Astrocyte (in vitro differentiated cells and primary cell): Measurements from ENCODE around the gene TMEM200C. TPM values are rescaled to one million over a fixed set of nuclear protein-coding genes. Genes with fewer than 3 reads are reported as not detected.

ENCODE experiments used
- DNase-seq: peaks from one replicate; pipeline ENCODE4 v3.0.0-alpha.2; 2010; ENCODE audit warnings: low read depth
- FAIRE-seq: peaks from 2 replicates; lab custom pipeline; 2011; peaks lifted over from hg19 to GRCh38; lab: Jason Lieb, UNC
- H2AFZ ChIP-seq: 2 replicates; pipeline ENCODE4 v1.6.0; 2012; ENCODE audit warnings: low read depth, low read length, inconsistent platforms
- H3K27ac ChIP-seq: 2 replicates; pipeline ENCODE4 v1.5.1; 2011; ENCODE audit warnings: low read depth, low read length, inconsistent platforms
- H3K27me3 ChIP-seq: 2 replicates; pipeline ENCODE4 v1.6.0; 2011; ENCODE audit warnings: low read length, inconsistent platforms; ENCODE audit not compliant: insufficient read depth
- H3K36me3 ChIP-seq: 2 replicates; pipeline ENCODE4 v1.5.1; 2011; ENCODE audit warnings: low read length, inconsistent platforms; ENCODE audit not compliant: insufficient read depth
- H3K4me1 ChIP-seq: 2 replicates; pipeline ENCODE4 v1.5.1; 2011; ENCODE audit warnings: low read length, inconsistent platforms; ENCODE audit not compliant: insufficient read depth
- H3K4me2 ChIP-seq: 2 replicates; pipeline ENCODE4 v1.6.0; 2012; ENCODE audit warnings: low read length, inconsistent platforms
- H3K4me3 ChIP-seq: 2 replicates; pipeline ENCODE4 v1.5.1; 2011; ENCODE audit warnings: low read depth, mild to moderate bottlenecking, low read length, inconsistent platforms; ENCODE audit not compliant: insufficient read depth
- H3K79me2 ChIP-seq: 2 replicates; pipeline ENCODE4 v1.6.0; 2012; ENCODE audit warnings: mild to moderate bottlenecking, low read length, inconsistent platforms; ENCODE audit not compliant: insufficient read depth
- H3K9ac ChIP-seq: 2 replicates; pipeline ENCODE4 v1.6.0; 2012; ENCODE audit warnings: mild to moderate bottlenecking, low read length, inconsistent platforms
- H3K9me3 ChIP-seq: 2 replicates; pipeline ENCODE4 v1.5.1; 2012; ENCODE audit warnings: low read depth, mild to moderate bottlenecking, low read length, inconsistent platforms; ENCODE audit not compliant: insufficient read depth
- H4K20me1 ChIP-seq: 2 replicates; pipeline ENCODE4 v1.6.0; 2012; ENCODE audit warnings: low read length, inconsistent platforms; ENCODE audit not compliant: insufficient read depth
- H3K27ac Mint-ChIP-seq: one replicate; pipeline ENCODE4 v1.8.0; 2021; ENCODE audit warnings: mild to moderate bottlenecking, mixed read lengths; ENCODE audit not compliant: unreplicated experiment
- H3K27me3 Mint-ChIP-seq: one replicate; pipeline ENCODE4 v1.8.0; 2021; ENCODE audit warnings: low read depth, mixed read lengths; ENCODE audit not compliant: unreplicated experiment
- H3K36me3 Mint-ChIP-seq: one replicate; pipeline ENCODE4 v1.8.0; 2021; ENCODE audit warnings: low read depth, mixed read lengths; ENCODE audit not compliant: unreplicated experiment
- H3K4me1 Mint-ChIP-seq: one replicate; pipeline ENCODE4 v1.8.0; 2021; ENCODE audit warnings: low read depth, mixed read lengths; ENCODE audit not compliant: unreplicated experiment
- H3K4me3 Mint-ChIP-seq: one replicate; pipeline ENCODE4 v1.8.0; 2021; ENCODE audit warnings: mild to moderate bottlenecking, moderate library complexity, mixed read lengths; ENCODE audit not compliant: unreplicated experiment
- H3K9me3 Mint-ChIP-seq: one replicate; pipeline ENCODE4 v1.8.0; 2021; ENCODE audit warnings: mild to moderate bottlenecking, mixed read lengths; ENCODE audit not compliant: unreplicated experiment
- EZH2 ChIP-seq: IDR thresholded peaks from 2 replicates; pipeline ENCODE4 v1.6.1; 2012; ENCODE audit warnings: mild to moderate bottlenecking, low read length, inconsistent platforms; ENCODE audit not compliant: insufficient read depth
- total RNA-seq: library from RNA; stranded (reverse); gene quantifications from 2 replicates; pipeline ENCODE4 v1.2.1, GENCODE V29; 2021
- TF ChIP-seq, protein P1 (sequence below): IDR thresholded peaks from 2 replicates; pipeline ENCODE4 v1.5.1; 2011; ENCODE audit warnings: low read depth, mild to moderate bottlenecking, inconsistent platforms, low read length, moderate library complexity; ENCODE audit not compliant: insufficient read depth

Gene TMEM200C
- total RNA-seq, 1 donor from 2014 or later: 11.3 TPM

DNA sequence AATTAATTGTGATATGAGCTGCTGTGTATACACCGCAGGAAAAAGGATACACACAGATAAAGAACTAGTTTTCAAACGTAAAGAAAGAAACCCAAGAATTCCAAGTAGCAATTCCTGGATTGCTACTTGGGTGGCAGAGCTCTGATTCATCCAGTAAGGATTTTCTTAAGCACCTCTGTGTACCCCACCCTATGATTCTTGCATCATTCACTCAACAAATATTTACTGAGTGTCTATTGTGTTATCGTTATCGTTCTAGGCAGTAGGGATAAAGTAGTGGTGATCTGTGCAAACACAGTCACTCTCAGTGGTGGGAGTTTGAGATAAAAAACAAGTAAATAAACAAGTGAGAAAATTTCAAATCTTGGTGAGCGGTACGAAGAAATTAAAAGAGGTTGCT is 4.9 kb upstream of the TMEM200C start:
- Histone ChIP-seq H3K79me2 (no peaks in the 10 kb centered on the region), H4K20me1 (no peaks in the 10 kb centered on the region), H3K4me1 (peaks cover 5% of the 10 kb centered on the region), H3K9me3 (no peaks in the 10 kb centered on the region), H3K36me3 (no peaks in the 10 kb centered on the region), H3K9ac (no peak overlapping the region), H3K4me3 (no peak overlapping the region), H3K4me2 (peak overlapping the region; percentile 43), H3K27ac (no peak overlapping the region), H3K27me3 (no peaks in the 10 kb centered on the region), H2AFZ (no peak overlapping the region)
- Mint-ChIP-seq H3K27me3 (no peaks in the 10 kb centered on the region), H3K4me1 (peaks cover 24% of the 10 kb centered on the region), H3K36me3 (no peaks in the 10 kb centered on the region), H3K4me3 (no peak overlapping the region), H3K27ac (peak overlapping the region; percentile 88), H3K9me3 (no peaks in the 10 kb centered on the region)
- FAIRE-seq: no peak
- no peak for TF ChIP-seq EZH2
- TF ChIP-seq, protein P1, sequence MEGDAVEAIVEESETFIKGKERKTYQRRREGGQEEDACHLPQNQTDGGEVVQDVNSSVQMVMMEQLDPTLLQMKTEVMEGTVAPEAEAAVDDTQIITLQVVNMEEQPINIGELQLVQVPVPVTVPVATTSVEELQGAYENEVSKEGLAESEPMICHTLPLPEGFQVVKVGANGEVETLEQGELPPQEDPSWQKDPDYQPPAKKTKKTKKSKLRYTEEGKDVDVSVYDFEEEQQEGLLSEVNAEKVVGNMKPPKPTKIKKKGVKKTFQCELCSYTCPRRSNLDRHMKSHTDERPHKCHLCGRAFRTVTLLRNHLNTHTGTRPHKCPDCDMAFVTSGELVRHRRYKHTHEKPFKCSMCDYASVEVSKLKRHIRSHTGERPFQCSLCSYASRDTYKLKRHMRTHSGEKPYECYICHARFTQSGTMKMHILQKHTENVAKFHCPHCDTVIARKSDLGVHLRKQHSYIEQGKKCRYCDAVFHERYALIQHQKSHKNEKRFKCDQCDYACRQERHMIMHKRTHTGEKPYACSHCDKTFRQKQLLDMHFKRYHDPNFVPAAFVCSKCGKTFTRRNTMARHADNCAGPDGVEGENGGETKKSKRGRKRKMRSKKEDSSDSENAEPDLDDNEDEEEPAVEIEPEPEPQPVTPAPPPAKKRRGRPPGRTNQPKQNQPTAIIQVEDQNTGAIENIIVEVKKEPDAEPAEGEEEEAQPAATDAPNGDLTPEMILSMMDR: no peak
- DNase-seq: peak; percentile 86

DNA sequence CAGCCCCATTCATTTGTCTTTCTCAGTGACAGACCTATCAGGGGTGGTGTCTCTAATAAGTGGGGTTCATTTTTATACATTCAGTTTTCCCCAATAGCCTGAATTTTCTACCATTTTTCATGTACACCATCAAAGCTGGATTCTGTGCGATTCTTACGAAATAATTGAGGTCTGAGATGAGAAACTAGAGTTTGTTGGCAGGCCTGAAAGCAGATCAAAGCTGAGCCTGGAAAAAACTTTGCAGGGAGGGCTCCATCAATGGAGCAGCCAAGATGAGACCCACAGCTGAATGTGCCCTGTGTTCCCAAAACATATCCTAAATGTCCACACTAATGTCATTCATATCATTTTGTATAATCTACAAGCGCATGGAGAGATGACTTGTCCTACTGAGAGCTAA is 4.5 kb upstream of the TMEM200C start:
- no peak for DNase-seq

More for the DNA sequence above, 4.5 kb upstream of the TMEM200C start:
- Histone ChIP-seq H2AFZ (no peak overlapping the region), H3K36me3 (no peaks in the 10 kb centered on the region), H3K9me3 (no peaks in the 10 kb centered on the region), H3K4me2 (peak overlapping the region; percentile 43), H3K79me2 (no peaks in the 10 kb centered on the region), H4K20me1 (no peaks in the 10 kb centered on the region), H3K4me3 (no peak overlapping the region), H3K27ac (no peak overlapping the region), H3K27me3 (no peaks in the 10 kb centered on the region), H3K9ac (no peak overlapping the region), H3K4me1 (peaks cover 5% of the 10 kb centered on the region)
- Mint-ChIP-seq H3K27me3 (no peaks in the 10 kb centered on the region), H3K4me3 (no peak overlapping the region), H3K36me3 (no peaks in the 10 kb centered on the region), H3K27ac (peak overlapping the region; percentile 88), H3K9me3 (no peaks in the 10 kb centered on the region), H3K4me1 (peaks cover 24% of the 10 kb centered on the region)
- no peak for FAIRE-seq
- no peak for TF ChIP-seq EZH2
- TF ChIP-seq, protein P1: no peak
